Stimulated activated CD8-positive, alpha-beta memory T cell treated with anti-CD3 and anti-CD28 coated beads, Interleukin-12 subunit alpha, Interleukin-12 subunit beta, amount 100 ng/mL, for 24 hours (primary cell): ENCODE data around the gene MYBPC1.
"Not testable (repeated sequence)": the region's sequence is repeated elsewhere in the genome, so short reads cannot be mapped to it uniquely, and the experiment has no call there.

Experiments used
- DNase-seq: peaks from one replicate; pipeline ENCODE4 v3.0.0-alpha.2; 2020; ENCODE audit errors: extremely low read depth

Gene MYBPC1

GRCh38 chr12:101654442-101654841 is 59.7 kb downstream of the MYBPC1 start:
- no peak for DNase-seq

DNA sequence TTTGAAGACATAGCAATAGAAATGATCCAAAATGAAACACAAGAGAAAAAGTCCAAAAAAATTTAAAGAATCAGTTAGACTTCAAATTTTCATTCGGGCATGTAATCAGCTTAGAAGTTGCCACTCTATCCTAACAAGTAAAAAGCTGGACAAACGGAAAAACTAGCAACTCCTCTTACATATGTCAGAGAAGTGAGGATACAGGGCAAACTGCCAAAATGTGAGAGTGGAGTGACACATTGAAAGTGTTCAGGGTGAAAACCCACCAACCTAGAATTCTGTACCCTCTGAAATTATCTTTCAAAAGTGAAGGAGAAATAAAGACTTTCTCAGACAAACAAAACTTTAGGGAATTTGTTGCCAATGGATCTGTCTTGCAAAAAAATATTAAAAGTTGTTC is 60.6 kb downstream of the MYBPC1 start:
- no peak for DNase-seq

DNA sequence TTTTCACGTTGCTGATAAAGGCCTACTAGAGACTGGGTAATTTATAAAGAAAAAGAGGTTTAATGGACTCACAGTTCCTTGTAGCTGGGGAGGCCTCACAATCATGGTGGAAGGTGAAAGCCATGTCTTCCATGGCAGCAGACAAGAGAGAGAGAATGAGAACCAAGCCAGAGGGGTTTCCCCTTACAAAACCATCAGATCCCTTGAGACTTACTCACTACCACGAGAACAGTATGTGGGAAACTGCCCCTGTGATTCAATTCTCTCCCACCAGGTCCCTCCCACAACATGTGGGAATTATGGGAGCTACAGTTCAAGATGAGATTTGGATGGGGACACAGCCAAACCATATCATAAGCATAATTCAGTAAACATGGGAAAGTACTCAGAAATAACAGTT is 65.9 kb downstream of the MYBPC1 start:
- DNase-seq = not testable (repeated sequence)

DNA sequence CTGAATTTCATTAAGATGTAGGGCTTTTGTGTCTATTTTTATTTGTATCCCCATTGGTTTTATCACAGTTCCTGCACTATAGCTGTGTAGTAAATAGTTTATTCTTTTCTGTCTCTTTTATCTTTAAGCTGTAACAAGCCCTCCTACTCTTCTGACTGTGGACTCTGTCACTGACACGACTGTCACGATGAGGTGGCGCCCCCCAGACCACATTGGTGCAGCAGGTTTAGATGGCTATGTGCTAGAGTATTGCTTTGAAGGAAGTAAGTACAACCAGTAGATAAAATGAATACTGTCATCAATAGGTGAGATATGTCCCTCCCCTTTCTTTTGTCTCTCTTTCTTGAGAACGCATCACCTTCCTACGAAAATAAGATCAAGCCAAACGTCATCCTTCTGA is 68.5 kb downstream of the MYBPC1 start:
- DNase-seq = no peak

- no peak for DNase-seq
Measured at GRCh38 chr12:101664992-101665391, 70.2 kb downstream of the MYBPC1 start.

GRCh38 chr12:101666052-101666728 is 71.4 kb downstream of the MYBPC1 start:
- DNase-seq = no peak

DNA sequence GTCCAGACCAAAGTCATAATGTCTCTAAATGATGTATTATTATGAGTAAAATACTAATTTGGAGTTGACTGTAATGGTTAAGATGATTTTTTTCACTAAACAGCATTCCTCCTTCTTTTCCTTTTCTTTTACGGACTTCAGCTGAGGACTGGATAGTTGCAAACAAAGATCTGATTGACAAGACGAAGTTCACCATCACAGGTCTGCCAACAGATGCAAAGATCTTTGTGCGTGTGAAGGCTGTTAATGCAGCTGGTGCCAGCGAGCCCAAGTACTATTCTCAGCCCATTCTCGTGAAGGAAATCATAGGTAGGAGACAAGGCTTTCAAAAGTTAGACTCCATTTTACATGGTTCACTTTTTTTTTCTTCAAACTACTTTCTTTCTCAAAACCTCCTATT is 72.8 kb downstream of the MYBPC1 start:
- DNase-seq = no peak

- DNase-seq = no peak
Measured at GRCh38 chr12:101670007-101670671, 75.4 kb downstream of the MYBPC1 start.

DNA sequence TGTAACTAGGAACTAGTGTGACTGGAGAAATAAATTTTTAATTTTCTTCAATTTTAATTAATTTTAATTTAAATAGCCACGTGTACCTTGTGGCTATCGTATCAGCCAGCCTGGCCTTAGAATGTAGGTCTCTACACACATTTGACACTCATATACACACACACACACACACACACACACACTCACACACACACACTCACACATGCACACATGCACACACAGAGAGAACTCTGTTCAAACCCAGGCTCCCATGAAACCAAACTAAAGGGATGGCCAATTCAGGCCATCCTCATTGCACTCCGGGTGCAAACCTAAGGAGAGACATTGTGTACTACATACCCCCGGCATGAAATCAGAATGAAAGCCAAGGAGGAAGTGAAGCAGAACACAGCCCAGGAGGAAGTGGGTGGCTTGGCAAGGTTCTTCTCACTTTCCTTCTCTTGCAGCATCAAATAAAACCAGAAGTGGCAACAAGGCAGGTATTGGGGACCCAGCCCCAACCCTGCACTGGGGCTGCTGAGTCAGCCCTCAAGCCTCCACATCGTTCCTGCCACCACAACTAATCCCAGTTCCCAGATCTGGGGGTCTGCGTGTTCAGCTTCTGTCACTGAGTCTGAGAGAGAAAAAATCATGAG is 76.5 kb downstream of the MYBPC1 start:
- no peak for DNase-seq

- DNase-seq = no peak
Measured at GRCh38 chr12:101671833-101672232, 77.1 kb downstream of the MYBPC1 start.

DNA sequence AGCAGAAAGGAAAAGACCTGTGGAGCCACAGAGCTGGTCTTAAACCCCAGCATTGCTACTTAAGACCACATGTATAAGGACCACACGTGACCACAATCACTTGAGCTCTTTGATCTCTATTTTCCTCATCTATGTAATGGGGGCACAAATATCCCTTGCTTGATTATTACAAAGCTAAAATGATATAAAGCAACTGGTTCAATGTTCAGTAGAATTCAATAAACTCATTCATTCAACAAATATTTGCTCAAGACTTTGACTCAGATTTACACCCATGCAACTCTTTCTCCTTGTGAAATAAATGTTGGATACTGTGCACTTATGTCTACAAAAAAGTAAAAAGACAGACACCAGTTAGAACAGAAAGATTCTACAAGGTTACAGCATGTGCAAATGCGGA is 80.8 kb downstream of the MYBPC1 start:
- DNase-seq = no peak

DNA sequence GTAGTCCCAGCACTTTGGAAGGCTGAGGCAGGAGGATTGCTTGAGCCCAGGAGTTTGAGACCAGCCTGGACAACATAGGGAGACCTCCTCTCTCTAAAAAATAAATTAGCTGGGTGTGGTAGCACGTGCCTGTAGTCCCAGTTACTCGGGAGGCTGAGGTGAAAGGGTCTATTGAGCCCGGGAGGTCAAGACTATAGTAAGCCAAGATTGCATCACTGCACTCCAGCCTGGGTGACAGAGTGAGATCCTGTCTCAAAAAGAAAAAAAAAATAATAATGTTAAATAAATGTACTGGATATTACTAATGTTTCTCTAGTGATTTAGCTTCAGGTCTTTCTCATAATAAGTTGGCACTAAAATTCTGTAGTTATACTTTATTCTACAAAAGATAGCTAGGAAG is 81.7 kb downstream of the MYBPC1 start:
- not testable (repeated sequence) for DNase-seq

DNA sequence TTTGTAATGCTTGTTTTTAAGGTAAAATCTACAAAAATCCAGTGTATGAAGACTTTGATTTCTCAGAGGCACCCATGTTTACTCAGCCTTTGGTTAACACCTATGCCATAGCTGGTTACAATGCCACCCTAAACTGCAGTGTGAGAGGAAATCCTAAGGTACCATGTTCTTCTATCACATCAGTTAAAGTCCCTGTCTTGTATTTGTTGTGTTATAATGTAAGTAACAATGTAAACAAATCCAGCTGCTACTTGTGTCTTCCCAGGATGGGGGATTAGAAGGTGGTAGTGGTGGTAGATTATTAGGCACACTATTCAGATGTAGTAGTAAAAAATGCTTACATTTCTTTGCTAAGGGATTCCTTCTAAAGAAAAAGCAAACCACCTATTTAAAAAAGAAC is 83.3 kb downstream of the MYBPC1 start:
- DNase-seq = no peak

GRCh38 chr12:101680240-101680639 is 85.5 kb downstream of the MYBPC1 start:
- no peak for DNase-seq

GRCh38 chr12:101680647-101681046 is 85.9 kb downstream of the MYBPC1 start:
- no peak for DNase-seq

GRCh38 chr12:101681627-101682026 is 86.9 kb downstream of the MYBPC1 start:
- DNase-seq = not testable (repeated sequence)

DNA sequence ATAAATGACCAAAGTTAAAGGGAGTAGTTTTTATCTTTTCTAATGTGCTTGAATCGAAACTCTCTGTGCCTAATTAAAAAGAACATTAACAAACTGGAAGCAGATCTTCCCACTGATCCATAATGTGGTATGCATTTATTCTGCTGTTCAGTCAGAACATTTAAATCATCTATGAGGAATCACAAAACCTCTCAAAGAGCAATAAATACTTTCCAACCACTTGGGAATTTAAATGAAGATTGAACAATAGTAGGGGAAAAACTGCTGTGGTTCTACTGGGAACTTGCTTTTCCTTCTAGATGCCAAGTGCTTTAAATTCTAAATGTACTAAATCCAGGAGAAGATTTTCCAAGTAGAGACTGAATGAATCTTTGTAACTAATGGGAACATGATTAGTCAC is 90.3 kb downstream of the MYBPC1 start:
- no peak for DNase-seq

- DNase-seq = no peak
Measured at GRCh38 chr12:101686176-101686575, 91.4 kb downstream of the MYBPC1 start.

DNA sequence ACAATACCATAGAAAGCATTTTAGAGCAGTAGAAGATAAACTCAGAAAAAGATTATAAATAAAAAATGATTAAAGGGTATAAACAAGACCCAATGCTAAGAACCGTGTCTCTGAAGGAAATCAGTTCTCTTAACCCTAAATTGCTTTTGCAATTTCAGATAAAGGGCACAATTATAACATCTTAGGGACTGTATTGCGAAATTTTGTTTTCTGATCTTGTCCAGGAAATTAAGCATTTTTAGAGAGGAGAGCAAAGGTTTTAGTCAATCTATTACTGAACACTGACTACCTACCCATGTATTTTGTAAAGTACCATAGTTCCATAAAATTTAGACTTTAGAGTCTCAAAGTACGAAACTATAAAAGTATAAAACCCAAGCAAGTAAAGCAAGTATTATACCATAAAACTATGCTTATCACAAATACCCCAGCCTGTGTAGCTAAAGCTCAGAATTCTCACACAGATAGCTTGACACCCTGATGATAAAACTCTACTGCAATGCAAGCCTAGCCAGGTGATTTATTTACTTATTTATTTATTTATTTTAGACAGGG is 95.8 kb downstream of the MYBPC1 start:
- no peak for DNase-seq

- DNase-seq = no peak
Measured at GRCh38 chr12:101691503-101692096, 96.8 kb downstream of the MYBPC1 start.

GRCh38 chr12:101694297-101694848 is 99.6 kb downstream of the MYBPC1 start:
- DNase-seq = no peak

DNA sequence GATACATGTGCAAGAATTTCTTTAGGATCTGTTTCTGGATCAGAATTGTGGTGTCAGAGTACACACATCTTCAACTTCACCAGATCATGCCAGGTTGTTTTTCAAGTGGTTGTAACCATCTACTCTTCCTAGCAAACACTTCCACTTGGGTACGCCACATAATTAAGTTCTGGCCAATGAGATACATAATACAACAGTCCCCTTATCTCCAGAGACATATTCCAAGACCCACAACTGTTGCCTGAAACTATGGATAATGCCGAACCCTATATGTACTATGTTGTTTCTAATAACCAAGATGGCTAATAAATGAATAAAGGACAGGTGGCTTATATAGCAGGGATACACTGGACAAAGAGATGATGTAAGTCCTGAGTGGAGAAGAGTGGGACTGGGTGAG is 100.2 kb downstream of the MYBPC1 start:
- no peak for DNase-seq
